Measurements from ENCODE around the gene FGF14. TPM values are rescaled to one million over a fixed set of nuclear protein-coding genes. Genes with fewer than 3 reads are reported as not detected.

FGF14 gene
- total RNA-seq, 1 donor from 2014 or later, result not detected

- Histone ChIP-seq H3K4me1 (no peaks in the 10 kb centered on the region), H3K9me3 (no peaks in the 10 kb centered on the region), H3K36me3 (no peaks in the 10 kb centered on the region), H3K27ac (no peak overlapping the region), H3K4me3 (no peak overlapping the region), H3K27me3 (no peaks in the 10 kb centered on the region)
- DNase-seq (ENCODE audit: low spot score in 2 of 2), result no peak
- intact Hi-C loops (cut with DNase I), result no loop called here
- TF ChIP-seq CTCF (IDR thresholded peaks at IDR 0.05), result no peak
Measured at GRCh38 chr13:101774393-101774792, 627.5 kb downstream of the FGF14 start.

- TF ChIP-seq CTCF (IDR thresholded peaks at IDR 0.05), result no peak
- intact Hi-C loops (cut with DNase I), result no loop called here
- no peak for DNase-seq (ENCODE audit: low spot score in 2 of 2)
- Histone ChIP-seq H3K36me3 (no peaks in the 10 kb centered on the region), H3K27me3 (no peaks in the 10 kb centered on the region), H3K27ac (no peak overlapping the region), H3K4me1 (no peaks in the 10 kb centered on the region), H3K4me3 (no peak overlapping the region), H3K9me3 (no peaks in the 10 kb centered on the region)
Measured at GRCh38 chr13:101773062-101773461, 628.8 kb downstream of the FGF14 start.

- intact Hi-C loops (cut with DNase I), result no loop called here
- no peak overlapping the region for H3K4me3 ChIP-seq
- no peak overlapping the region for H3K27ac ChIP-seq
- H3K36me3 ChIP-seq, result no peaks in the 10 kb centered on the region
- no peaks in the 10 kb centered on the region for H3K4me1 ChIP-seq
- DNase-seq (ENCODE audit: low spot score in 2 of 2), result no peak
- H3K27me3 ChIP-seq, result no peaks in the 10 kb centered on the region
- no peaks in the 10 kb centered on the region for H3K9me3 ChIP-seq
- TF ChIP-seq CTCF (IDR thresholded peaks at IDR 0.05), result no peak
Measured at GRCh38 chr13:101767131-101767530, 634.7 kb downstream of the FGF14 start.

- intact Hi-C loops (cut with DNase I), result no loop called here
- no peaks in the 10 kb centered on the region for H3K27me3 ChIP-seq
Measured at GRCh38 chr13:101763191-101763590, 638.7 kb downstream of the FGF14 start.

GRCh38 chr13:101757446-101758039 is 644.3 kb downstream of the FGF14 start:
- H3K4me3 ChIP-seq, result no peak overlapping the region
- no peak for DNase-seq (ENCODE audit: low spot score in 2 of 2)
- no peaks in the 10 kb centered on the region for H3K36me3 ChIP-seq
- H3K4me1 ChIP-seq, result no peaks in the 10 kb centered on the region
- H3K27me3 ChIP-seq, result no peaks in the 10 kb centered on the region
- no peaks in the 10 kb centered on the region for H3K9me3 ChIP-seq
- intact Hi-C loops (cut with DNase I), result loop anchor here (1.0 kb wide), 2 partner anchors 243 to 612 kb away; no protein-coding TSS in a partner anchor
- no peak overlapping the region for H3K27ac ChIP-seq
- TF ChIP-seq CTCF (IDR thresholded peaks at IDR 0.05), result peak; percentile 46 to 67 (median 47)

More at GRCh38 chr13:101763191-101763590, 638.7 kb downstream of the FGF14 start:
- no peaks in the 10 kb centered on the region for H3K36me3 ChIP-seq
- H3K9me3 ChIP-seq, result no peaks in the 10 kb centered on the region
- H3K27ac ChIP-seq, result no peak overlapping the region
- no peaks in the 10 kb centered on the region for H3K4me1 ChIP-seq
- H3K4me3 ChIP-seq, result no peak overlapping the region
- no peak for DNase-seq (ENCODE audit: low spot score in 2 of 2)
- no peak for TF ChIP-seq CTCF (IDR thresholded peaks at IDR 0.05)

All from ascending aorta (tissue), 2 donors.